Measurements from ENCODE around the gene ZNF480. TPM values are rescaled to one million over a fixed set of nuclear protein-coding genes. Genes with fewer than 3 reads are reported as not detected.
A peak's percentile ranks its signal among the peaks of the same experiment; 100 is the strongest.

The ZNF480 gene
- total and polyA plus RNA-seq, 2 of the 13 experiments (the other 11 are each of a cell fraction or from before 2014, with no cell fraction given): 2.1 to 9.6 TPM

DNA sequence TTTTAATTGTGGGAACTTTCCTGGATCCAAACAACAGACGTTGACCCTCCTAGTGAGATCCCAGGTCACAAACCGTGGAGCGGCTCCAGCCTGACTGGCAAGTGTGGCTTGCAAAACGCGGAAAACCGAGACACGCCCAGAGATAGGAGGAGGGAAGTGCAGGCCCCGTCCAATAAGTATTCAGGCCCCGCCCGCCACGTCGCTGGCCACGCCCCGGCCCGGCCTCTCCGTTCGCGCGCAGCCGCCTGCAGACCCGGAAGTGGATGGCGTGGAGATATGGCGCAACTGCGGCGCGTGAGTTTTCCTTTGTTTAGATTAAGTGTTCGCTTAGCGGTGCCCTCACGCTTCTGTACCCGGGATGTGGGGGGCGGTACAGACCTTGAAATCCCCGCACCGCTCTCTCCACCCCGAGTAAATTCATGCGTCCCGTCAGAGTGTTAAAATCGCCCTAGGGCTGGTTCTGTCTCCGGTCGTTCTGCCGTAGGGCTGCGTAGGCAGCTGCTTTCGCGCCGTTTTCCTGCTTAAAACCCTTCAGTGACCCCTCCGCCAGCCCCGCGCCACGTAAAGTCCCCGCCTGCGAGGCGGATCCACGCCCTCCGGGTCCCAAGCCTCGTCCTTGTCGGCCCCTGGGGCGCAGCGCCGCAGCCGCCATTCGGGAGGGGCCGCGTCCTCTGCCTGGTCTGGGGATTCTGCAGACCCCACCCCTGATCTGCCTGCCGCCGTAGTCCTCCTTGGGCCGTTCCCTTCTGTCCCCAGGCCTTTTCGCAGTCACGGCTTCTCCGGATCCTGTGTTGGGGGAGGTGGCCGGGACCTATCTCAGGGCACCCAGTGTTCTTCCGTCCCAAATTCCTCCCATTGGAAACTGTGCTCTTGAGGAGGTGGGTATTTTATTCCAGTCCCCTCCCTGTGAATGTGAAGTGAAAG, 27.4 kb upstream of the ZNF480 start, which contains the start of gene ZNF766 (continued):
- TF ChIP-seq, protein P1, sequence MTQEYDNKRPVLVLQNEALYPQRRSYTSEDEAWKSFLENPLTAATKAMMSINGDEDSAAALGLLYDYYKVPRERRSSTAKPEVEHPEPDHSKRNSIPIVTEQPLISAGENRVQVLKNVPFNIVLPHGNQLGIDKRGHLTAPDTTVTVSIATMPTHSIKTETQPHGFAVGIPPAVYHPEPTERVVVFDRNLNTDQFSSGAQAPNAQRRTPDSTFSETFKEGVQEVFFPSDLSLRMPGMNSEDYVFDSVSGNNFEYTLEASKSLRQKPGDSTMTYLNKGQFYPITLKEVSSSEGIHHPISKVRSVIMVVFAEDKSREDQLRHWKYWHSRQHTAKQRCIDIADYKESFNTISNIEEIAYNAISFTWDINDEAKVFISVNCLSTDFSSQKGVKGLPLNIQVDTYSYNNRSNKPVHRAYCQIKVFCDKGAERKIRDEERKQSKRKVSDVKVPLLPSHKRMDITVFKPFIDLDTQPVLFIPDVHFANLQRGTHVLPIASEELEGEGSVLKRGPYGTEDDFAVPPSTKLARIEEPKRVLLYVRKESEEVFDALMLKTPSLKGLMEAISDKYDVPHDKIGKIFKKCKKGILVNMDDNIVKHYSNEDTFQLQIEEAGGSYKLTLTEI (CRISPR knock-in tag; conservative IDR thresholded peaks at IDR 0.05): no peak
- TF ChIP-seq, protein P2, sequence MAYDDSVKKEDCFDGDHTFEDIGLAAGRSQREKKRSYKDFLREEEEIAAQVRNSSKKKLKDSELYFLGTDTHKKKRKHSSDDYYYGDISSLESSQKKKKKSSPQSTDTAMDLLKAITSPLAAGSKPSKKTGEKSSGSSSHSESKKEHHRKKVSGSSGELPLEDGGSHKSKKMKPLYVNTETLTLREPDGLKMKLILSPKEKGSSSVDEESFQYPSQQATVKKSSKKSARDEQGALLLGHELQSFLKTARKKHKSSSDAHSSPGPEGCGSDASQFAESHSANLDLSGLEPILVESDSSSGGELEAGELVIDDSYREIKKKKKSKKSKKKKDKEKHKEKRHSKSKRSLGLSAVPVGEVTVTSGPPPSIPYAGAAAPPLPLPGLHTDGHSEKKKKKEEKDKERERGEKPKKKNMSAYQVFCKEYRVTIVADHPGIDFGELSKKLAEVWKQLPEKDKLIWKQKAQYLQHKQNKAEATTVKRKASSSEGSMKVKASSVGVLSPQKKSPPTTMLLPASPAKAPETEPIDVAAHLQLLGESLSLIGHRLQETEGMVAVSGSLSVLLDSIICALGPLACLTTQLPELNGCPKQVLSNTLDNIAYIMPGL (CRISPR knock-in tag; IDR thresholded peaks at IDR 0.05; ENCODE audit: borderline replicate concordance in 1 of 2, low read depth in 1 of 2): peak; percentile 64 to 72
- TF ChIP-seq NFKB2 (CRISPR knock-in tag; IDR thresholded peaks at IDR 0.05; ENCODE audit: borderline replicate concordance): no peak; the same call in 1 of the 2 replicates
- no peak for TF ChIP-seq ZNF598 (CRISPR knock-in tag; IDR thresholded peaks at IDR 0.05; ENCODE audit: borderline replicate concordance)
- TF ChIP-seq, protein P3, sequence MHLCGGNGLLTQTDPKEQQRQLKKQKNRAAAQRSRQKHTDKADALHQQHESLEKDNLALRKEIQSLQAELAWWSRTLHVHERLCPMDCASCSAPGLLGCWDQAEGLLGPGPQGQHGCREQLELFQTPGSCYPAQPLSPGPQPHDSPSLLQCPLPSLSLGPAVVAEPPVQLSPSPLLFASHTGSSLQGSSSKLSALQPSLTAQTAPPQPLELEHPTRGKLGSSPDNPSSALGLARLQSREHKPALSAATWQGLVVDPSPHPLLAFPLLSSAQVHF (CRISPR knock-in tag; IDR thresholded peaks at IDR 0.05): no peak
- 0 out of 2 replicates have a peak, but pooled peaks have one; percentile 44 for TF ChIP-seq ZNF607 (CRISPR knock-in tag; IDR thresholded peaks at IDR 0.05; ENCODE audit: borderline replicate concordance)

Measured in HepG2 (cell line).